Measurements from ENCODE around the gene PRXL2A.

PRXL2A gene

GRCh38 chr10:80410122-80410521, 1.8 kb downstream of the PRXL2A start:
- H3K4me3 ChIP-seq (ENCODE audit: low read depth, low read length), result no peak overlapping the region
- TF ChIP-seq CTCF (conservative IDR thresholded peaks at IDR 0.05; ENCODE audit: low read depth, low read length), result no peak
- DNase-seq (ENCODE audit: low read depth), result no peak

- peak; percentile 36 for DNase-seq (ENCODE audit: low read depth)
- no peak for TF ChIP-seq CTCF (conservative IDR thresholded peaks at IDR 0.05; ENCODE audit: low read depth, low read length)
- H3K4me3 ChIP-seq (ENCODE audit: low read depth, low read length), result no peak overlapping the region
Measured at GRCh38 chr10:80410578-80411145, 2.3 kb downstream of the PRXL2A start.

GRCh38 chr10:80411267-80411668, 2.9 kb downstream of the PRXL2A start:
- TF ChIP-seq CTCF (conservative IDR thresholded peaks at IDR 0.05; ENCODE audit: low read depth, low read length), result no peak
- no peak overlapping the region for H3K4me3 ChIP-seq (ENCODE audit: low read depth, low read length)
- peak; percentile 33 for DNase-seq (ENCODE audit: low read depth)

GRCh38 chr10:80411681-80412220, 3.4 kb downstream of the PRXL2A start:
- no peak for TF ChIP-seq CTCF (conservative IDR thresholded peaks at IDR 0.05; ENCODE audit: low read depth, low read length)
- DNase-seq (ENCODE audit: low read depth), result no peak
- H3K4me3 ChIP-seq (ENCODE audit: low read depth, low read length), result no peak overlapping the region

- no peak for TF ChIP-seq CTCF (conservative IDR thresholded peaks at IDR 0.05; ENCODE audit: low read depth, low read length)
- no peak for DNase-seq (ENCODE audit: low read depth)
- H3K4me3 ChIP-seq (ENCODE audit: low read depth, low read length), result no peak overlapping the region
Measured at GRCh38 chr10:80412486-80412885, 4.1 kb downstream of the PRXL2A start.

- TF ChIP-seq CTCF (conservative IDR thresholded peaks at IDR 0.05; ENCODE audit: low read depth, low read length), result no peak
- DNase-seq (ENCODE audit: low read depth), result peak; percentile 75
- peak overlapping the region; percentile 10 for H3K4me3 ChIP-seq (ENCODE audit: low read depth, low read length)
Measured at GRCh38 chr10:80413271-80413996, 5.1 kb downstream of the PRXL2A start.

Measured in choroid plexus epithelial cell (primary cell).